ENCODE data around the gene SNRK.

- TF ChIP-seq CTCF (IDR thresholded peaks at IDR 0.05) (no peak), ZMAT4 (CRISPR knock-in tag; IDR thresholded peaks at IDR 0.05) (no peak), IRF1 (CRISPR knock-in tag; IDR thresholded peaks at IDR 0.05) (no peak), RELA (CRISPR knock-in tag; IDR thresholded peaks at IDR 0.05; ENCODE audit: borderline replicate concordance) (no peak)
These were observed 696 bp upstream of the SNRK start for GRCh38 chr3:43285644-43286043.

Measured in WTC11 (cell line).